HFF-Myc (cell line): Measurements from ENCODE around the gene PFDN2.

Experiments used
- DNase-seq: peaks from one replicate; pipeline ENCODE4 v3.0.0-alpha.2; 2011; ENCODE audit warnings: low read depth; ENCODE audit errors: extremely low read depth
- H3K4me3 ChIP-seq: replicated peaks from 2 replicates; pipeline ENCODE4 v1.5.1; 2011; ENCODE audit warnings: low read depth, mild to moderate bottlenecking, control low read depth, low read length
- TF ChIP-seq, protein P1 (sequence below): IDR thresholded peaks from 2 replicates; pipeline ENCODE4 v1.5.1; 2012; ENCODE audit warnings: mild to moderate bottlenecking, low read depth, low read length, control low read depth; ENCODE audit errors: missing control alignments

The PFDN2 gene

DNA sequence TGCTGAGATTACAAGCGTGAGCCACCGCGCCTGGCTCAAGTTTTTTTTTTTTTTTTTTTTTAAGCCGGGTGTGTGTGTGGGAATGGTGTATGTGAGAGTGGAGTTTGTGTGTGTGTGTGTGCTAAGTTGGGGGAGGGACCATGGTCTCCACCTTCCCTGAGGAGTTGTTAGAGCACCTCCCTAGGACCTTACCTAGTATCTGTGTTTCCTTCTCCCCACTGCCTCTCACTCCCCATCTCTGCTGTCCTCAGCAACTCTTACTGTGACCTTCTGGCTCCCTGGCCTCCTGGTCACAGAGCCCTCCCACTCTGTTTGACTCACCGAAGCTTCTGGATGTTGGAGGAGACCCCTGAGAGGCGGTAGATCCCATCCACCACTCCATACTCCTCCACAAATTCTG lies 58.5 kb downstream of the PFDN2 start:
- H3K4me3 ChIP-seq, result no peak overlapping the region
- TF ChIP-seq, protein P1, sequence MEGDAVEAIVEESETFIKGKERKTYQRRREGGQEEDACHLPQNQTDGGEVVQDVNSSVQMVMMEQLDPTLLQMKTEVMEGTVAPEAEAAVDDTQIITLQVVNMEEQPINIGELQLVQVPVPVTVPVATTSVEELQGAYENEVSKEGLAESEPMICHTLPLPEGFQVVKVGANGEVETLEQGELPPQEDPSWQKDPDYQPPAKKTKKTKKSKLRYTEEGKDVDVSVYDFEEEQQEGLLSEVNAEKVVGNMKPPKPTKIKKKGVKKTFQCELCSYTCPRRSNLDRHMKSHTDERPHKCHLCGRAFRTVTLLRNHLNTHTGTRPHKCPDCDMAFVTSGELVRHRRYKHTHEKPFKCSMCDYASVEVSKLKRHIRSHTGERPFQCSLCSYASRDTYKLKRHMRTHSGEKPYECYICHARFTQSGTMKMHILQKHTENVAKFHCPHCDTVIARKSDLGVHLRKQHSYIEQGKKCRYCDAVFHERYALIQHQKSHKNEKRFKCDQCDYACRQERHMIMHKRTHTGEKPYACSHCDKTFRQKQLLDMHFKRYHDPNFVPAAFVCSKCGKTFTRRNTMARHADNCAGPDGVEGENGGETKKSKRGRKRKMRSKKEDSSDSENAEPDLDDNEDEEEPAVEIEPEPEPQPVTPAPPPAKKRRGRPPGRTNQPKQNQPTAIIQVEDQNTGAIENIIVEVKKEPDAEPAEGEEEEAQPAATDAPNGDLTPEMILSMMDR, result no peak
- DNase-seq, result no peak

DNA sequence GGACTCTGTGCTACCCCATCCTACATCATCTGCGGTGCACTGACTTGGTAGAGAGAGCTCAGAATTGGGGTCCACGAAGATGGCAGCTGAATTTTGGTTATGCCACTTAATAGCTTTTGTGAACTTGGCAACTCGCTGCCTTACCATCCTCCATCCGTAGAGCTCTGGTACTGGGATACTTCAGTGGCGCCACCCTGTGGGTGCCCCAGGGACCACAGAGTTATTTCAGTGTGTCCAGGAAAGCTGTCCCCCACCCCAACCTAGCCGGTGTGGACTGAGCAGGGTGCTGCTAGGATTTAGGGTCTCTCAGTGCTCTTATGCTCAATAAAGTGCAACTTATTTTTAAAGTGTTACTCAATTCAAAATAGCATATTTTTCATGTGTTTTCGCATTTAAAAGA lies 63.0 kb downstream of the PFDN2 start:
- TF ChIP-seq, protein P1, result peak; percentile 15
- DNase-seq, result no peak
- H3K4me3 ChIP-seq, result no peak overlapping the region

DNA sequence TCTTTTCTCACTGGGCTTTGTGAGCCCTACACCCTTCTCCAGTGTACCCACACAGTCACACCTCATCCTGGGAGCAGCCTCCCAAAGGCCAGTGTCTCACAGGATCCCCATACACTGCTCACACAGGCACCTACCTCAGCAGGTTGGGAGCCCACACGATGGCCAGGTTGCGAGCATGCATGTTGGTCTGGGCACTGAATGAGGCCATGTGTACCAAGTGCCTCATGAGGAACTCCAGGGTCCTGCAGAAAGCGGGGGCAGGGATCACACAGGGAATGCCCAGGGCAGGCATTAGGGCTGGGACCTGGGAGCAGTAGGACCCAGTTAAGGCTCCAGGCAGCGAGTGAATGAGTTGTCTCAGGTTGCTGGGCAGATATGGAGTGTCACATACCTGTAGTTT lies 63.6 kb downstream of the PFDN2 start:
- DNase-seq, result no peak
- TF ChIP-seq, protein P1, result no peak
- H3K4me3 ChIP-seq, result no peak overlapping the region

DNA sequence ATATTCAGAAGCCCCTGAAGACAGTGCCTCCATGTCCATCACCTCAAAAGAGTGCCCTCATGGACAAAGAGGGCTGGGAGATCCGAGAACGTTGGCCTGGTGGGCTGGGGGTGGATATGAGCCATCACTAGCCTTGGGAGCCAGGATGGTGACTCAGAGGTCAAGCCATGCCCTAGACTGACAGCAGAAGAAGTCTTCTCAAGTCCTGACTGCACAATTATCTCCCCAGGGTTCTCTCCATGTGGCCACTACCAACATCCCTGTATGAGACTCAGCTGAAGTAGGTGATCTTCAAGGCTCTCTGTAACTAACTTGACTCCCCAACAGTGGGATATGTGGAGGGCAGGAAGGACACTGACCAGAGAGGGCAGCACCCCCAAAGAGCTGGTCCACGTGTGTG lies 64.9 kb downstream of the PFDN2 start:
- H3K4me3 ChIP-seq, result no peak overlapping the region
- TF ChIP-seq, protein P1, result no peak
- DNase-seq, result no peak

DNA sequence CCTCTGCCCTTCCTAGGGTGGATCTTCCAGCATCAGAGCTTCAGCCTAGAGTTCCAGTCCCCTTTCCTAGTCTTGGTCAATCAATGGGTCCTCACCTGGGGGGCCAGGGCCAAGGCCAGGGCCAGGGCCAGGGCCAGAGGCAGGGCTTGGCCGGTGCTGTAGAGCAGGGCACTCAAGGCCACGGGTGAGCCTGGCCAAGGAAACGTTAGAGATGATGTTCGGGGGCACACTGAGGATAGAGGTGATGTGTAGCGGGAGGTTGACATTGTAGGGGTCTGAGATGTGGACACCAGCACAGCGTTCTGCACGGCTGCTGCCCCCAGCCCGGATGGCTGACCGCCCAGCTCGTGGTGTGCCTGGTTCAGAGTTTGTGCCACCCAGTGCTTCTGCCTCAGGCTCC lies 66.6 kb downstream of the PFDN2 start:
- H3K4me3 ChIP-seq, result no peak overlapping the region
- no peak for DNase-seq
- TF ChIP-seq, protein P1, result no peak
